GM13976 (cell line): ENCODE data around the gene RERE.

Experiments used
- DNase-seq: peaks from one replicate; pipeline ENCODE4 v3.0.0; 2012; ENCODE audit warnings: low spot score
- CTCF ChIP-seq: IDR thresholded peaks from 2 replicates; pipeline ENCODE4 v1.5.1; 2012; ENCODE audit warnings: borderline replicate concordance, mild to moderate bottlenecking; ENCODE audit not compliant: insufficient read depth; ENCODE audit errors: extremely low read depth, missing control alignments, control extremely low read depth
- in situ Hi-C: fragments of 300-500 bp; cut with MboI; formaldehyde crosslinking; loops from one replicate; pipeline ENCODE4 v1.12.0; 2022; ENCODE audit warnings: low sequenced_read_pairs, mixed read lengths, inconsistent platforms; ENCODE audit not compliant: unreplicated experiment

The RERE gene

GRCh38 chr1:8350914-8351684, 466.3 kb downstream of the RERE start:
- no peak for DNase-seq

GRCh38 chr1:8349961-8350360, 467.5 kb downstream of the RERE start:
- DNase-seq: no peak
- no peak for TF ChIP-seq CTCF
- in situ Hi-C loops: no loop called here

More at GRCh38 chr1:8350914-8351684, 466.3 kb downstream of the RERE start:
- in situ Hi-C loops: no loop called here
- no peak for TF ChIP-seq CTCF

GRCh38 chr1:8349473-8349865, 468.0 kb downstream of the RERE start:
- DNase-seq: no peak
- in situ Hi-C loops: no loop called here
- no peak for TF ChIP-seq CTCF

- peak; percentile 92 for DNase-seq
- peak; percentile 76 for TF ChIP-seq CTCF
- in situ Hi-C loops: no loop called here
Observed at GRCh38 chr1:8348777-8349472, 468.5 kb downstream of the RERE start.

GRCh38 chr1:8348047-8348776, 469.2 kb downstream of the RERE start:
- TF ChIP-seq CTCF: no peak
- no peak for DNase-seq
- in situ Hi-C loops: no loop called here

GRCh38 chr1:8347635-8348034, 469.8 kb downstream of the RERE start:
- no peak for DNase-seq
- TF ChIP-seq CTCF: no peak
- in situ Hi-C loops: no loop called here
